GM18519 (cell line): Measurements from ENCODE around the gene DCDC2B.

ENCODE experiments used
- ATAC-seq: cut with Tn5 transposase; IDR thresholded peaks from one replicate; pipeline ENCODE4 v1.9.1; 2021; ENCODE audit warnings: mild to moderate bottlenecking, moderate library complexity; ENCODE audit not compliant: unreplicated experiment, low FRiP score

The DCDC2B gene

DNA sequence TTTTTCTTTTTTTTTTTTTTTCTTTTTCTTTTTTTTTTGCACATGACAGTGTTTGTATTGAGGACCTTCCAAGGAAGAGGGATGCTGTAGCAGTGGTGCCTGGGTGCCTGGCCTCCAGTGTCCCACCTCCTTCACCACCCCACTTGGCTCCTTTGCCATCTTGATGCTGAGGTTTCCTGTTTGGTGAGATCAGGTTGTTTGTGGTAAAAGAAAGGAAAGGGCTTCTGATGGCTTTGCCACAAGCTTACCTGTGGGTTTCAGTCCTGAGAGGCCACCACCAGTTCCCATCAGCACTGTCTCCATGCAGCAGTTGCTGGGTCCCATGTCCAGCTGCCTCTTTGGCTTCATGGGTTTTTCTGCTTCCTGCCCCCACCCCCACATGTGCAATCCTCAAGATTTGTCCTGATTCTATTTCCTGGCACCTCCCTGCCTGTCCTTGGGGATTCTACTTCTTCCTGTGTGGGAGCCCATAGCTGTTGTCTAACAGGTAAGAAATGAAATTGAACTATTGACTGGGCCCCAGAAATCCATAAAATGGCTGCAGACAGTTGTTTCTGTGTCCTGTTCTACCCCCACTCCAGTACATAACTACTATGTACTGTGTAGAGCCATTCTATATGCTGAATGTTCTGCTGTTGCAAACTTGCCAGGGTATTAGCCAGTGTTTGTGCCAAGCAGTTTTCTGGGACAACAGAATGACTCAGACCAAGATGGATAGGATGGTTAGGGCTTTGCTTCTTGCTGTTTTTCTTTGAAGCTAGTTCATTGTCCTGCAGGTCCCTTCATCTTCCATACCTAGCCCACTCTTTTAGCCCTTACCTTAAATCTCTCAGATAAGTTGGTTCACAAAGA, 12.7 kb upstream of the DCDC2B start:
- no peak for ATAC-seq

DNA sequence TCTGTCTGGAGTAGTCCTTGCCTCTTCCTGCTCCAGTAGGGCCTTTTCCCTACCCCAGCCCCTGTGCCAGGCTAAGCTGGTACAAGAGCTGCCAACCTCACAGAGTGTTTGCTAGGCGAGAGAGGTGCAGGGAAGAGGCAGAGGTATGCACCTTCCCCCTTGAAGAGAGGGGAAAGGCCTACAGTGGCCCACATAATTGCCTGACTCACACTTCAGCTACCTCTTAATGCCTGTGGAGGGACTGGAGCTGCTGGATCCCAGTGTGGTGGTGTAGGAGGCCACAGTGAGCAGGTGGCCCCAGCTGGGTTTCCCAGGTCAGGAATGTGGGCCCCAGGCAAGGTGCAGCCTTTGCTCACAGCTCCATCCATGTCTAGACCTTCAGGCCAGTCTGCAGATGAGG, 11.8 kb upstream of the DCDC2B start:
- no peak for ATAC-seq

- no peak for ATAC-seq
Measured at GRCh38 chr1:32197837-32198236, 11.1 kb upstream of the DCDC2B start.

- ATAC-seq = no peak
Measured at GRCh38 chr1:32198237-32199042, 10.4 kb upstream of the DCDC2B start.

DNA sequence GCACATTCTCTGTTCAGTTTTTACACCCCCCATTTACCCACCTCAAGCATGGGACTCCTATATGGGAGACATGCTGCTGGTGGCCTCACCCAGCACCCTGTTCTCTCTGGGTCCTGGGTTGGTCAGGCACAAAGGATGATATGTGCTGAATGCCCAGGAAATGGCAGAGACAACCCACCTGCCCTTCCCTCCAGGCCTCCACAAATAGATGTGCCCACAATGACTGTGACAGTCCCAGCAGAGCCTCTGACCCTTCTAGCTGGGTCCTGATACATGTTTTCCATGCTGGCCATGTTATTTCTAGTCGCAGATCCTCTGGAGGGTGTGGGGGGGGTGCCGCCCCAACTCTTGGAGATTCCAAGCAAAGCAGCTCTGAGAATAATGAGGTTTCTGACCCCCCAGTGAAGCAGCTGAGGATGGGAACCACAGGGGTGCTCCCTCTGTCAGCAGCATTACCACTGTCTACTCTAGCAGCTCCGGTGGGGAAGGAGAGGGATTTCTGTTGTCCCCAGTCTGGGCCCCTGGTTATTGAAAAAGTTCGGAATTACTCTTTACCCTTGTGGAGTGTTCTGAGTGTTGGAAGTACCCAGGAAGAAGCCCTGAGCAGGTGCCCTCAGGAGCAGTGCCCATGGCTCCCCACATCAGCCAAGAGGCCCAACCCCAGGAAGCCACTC, 9.7 kb upstream of the DCDC2B start:
- ATAC-seq = no peak

GRCh38 chr1:32199717-32200072, 9.2 kb upstream of the DCDC2B start:
- ATAC-seq = no peak

DNA sequence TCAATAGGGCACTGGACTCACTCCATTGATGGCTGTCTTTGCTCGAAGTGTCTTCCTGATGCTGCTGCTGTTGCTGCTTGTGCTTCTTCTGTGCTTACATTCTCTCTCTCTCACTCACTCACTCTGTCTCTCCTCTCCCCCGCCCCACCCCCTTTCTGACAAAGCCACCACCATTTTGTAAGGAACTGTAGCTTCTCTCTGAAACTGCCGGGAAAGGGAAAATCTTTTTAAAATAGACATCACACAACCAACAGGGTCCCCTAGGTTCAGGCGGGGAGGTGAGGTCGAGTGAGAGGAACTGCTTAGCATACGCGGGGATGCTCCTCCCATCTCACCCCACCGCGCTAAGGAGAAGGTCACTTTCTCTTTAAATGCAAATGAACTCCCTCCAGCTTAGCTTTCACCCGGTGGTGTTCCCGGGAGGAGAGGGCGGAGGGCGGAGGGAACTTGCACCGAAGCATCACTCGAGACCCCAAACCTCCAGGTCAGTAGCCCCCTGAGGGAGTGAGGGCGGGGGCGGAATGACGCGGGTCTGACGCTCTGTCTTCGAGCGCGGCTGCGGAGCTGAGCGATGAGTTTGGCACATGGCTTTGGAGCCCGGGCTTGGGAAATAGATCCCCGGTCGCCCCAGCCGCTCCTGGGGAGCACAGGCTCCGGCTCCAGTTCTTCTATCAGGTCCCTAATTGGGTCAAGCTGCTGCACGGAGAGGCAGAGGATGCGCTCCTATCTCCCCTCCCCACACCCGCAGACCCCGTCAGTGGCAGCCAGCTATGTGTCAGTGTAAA, 8.5 kb upstream of the DCDC2B start, which contains the start of gene CCDC28B:
Gene CCDC28B (plus strand): TSS at position 370 of the 785 bp plus-strand sequence. CDS start 1,341 bp downstream, outside the sequence.
- ATAC-seq = no peak

DNA sequence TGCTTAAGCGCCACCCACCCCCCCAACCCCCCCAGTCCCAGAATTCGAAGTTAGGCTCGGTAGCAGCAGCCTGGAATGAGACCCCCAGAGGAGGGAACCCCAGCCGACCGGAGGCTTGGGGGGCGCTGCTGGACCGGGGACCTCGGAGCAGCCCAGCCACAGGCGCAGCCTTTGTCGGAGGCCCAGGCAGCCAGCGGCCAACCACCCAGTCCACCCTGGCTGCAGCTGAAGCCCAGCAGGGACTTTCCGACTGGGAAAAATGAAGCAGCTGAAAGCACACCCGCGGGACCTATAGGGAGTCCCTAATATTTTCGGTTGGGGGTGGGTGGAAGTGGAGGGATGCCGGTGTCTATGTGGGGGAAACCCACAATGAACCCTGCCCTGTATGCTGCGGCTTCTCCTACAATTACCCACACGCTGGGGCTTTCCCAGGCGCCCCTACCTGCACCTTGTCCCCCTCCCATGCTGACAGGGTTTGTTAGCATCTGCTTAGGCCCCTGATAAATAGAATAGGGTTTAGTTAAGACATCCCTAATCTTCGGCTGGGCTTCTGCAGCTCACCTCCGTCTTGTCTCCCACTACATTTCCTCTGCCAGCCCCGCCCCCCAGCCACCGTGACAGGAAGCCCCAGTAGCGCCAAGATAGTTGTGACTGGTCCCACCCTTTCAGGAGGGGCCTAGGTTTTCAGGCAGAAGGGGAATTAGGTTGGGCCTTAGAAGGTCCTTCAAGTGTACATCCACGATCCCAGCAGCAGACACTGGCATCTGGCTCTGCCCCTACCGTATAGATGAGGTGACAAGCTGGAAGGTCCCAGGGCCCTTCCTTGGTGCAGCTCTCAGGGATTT, 7.7 kb upstream of the DCDC2B start:
- ATAC-seq = no peak

DNA sequence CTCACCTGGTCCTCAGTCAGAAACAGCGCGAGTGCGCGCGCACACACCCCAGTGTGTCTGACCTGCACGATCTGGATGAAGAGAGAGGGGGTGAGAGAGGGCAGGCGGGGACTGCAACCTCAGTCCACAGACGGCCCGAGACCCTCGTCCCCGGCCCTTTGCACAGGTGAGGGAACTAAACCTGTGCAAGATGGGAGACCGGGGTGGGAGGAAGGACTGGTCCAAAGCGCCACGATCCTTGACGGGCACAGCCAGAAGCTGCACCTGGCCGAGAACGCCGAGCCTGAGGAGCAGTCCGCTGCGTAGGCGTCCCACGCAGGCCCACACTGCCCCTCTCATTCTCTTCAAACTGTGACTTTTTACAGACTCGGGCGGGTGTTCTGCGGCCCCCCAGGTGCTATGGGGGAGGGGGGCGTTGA, 3.9 kb upstream of the DCDC2B start:
- ATAC-seq = no peak

GRCh38 chr1:32205401-32206370, 3.2 kb upstream of the DCDC2B start, which contains the start of gene IQCC:
Gene IQCC, plus strand, starts transcription at chr1:32205671. Its CDS starts 11 bp downstream, at chr1:32205682.
- no peak for ATAC-seq

GRCh38 chr1:32208469-32208868, 420 bp upstream of the DCDC2B start:
- no peak for ATAC-seq

- no peak for ATAC-seq
Measured at GRCh38 chr1:32215629-32216480, 7.0 kb downstream of the DCDC2B start.

GRCh38 chr1:32216566-32216965, 7.7 kb downstream of the DCDC2B start:
- ATAC-seq = no peak

DNA sequence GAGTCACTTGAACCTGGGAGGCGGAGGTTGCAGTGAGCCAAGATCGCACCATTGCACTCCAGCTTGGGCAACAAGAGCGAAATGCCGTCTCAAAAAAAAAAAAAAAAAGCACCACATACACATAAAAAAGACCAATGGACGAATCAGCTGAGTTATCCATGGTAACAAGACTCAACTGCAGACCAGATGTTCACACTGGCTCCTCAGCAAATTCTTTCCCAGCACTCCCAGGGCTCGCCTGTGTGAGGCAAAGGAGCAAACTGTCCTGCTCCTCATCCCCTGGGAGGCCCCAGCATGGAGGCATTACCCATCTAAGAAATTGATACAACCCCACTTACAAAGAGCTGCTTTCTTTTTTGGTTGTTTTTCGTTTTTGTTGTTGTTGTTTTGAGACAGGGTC, 10.1 kb downstream of the DCDC2B start:
- ATAC-seq = no peak

- ATAC-seq = no peak
Measured at GRCh38 chr1:32220746-32221580, 12.1 kb downstream of the DCDC2B start.

DNA sequence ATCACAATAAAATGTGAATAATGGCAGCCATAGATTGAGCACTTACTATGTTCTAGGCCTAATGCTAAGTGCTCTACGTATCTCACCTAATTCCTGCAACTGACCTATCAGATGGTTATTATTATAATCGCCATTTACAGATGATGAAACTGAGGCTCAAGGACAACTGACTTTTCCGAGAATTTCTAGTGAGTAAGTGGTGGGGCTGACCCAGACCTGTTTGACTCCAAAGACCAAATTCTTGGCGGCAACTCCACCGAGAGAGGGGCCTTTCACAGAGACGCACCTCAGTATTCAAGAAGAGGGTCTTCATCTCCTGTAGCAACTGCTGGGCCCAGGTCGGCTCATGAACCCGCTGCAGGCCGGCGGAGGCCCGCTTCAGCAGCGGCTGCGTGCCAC, 12.7 kb downstream of the DCDC2B start:
- no peak for ATAC-seq
